Measurements from ENCODE around the gene RAB8B.

RAB8B gene

GRCh38 chr15:63301088-63301487, 111.7 kb downstream of the RAB8B start:
- in situ Hi-C loops (cut with MboI; ENCODE audit: low sequenced_read_pairs): no loop called here

- in situ Hi-C loops (cut with MboI; ENCODE audit: low sequenced_read_pairs): no loop called here
Measured at GRCh38 chr15:63305260-63305659, 115.9 kb downstream of the RAB8B start.

GRCh38 chr15:63306492-63307073, 117.2 kb downstream of the RAB8B start:
- in situ Hi-C loops (cut with MboI; ENCODE audit: low sequenced_read_pairs): no loop called here

GRCh38 chr15:63308491-63308890, 119.1 kb downstream of the RAB8B start:
- in situ Hi-C loops (cut with MboI; ENCODE audit: low sequenced_read_pairs): no loop called here

- in situ Hi-C loops (cut with MboI; ENCODE audit: low sequenced_read_pairs): no loop called here
Measured at GRCh38 chr15:63308947-63309346, 119.5 kb downstream of the RAB8B start.

GRCh38 chr15:63310646-63311045, 121.2 kb downstream of the RAB8B start:
- in situ Hi-C loops (cut with MboI; ENCODE audit: low sequenced_read_pairs): no loop called here

DNA sequence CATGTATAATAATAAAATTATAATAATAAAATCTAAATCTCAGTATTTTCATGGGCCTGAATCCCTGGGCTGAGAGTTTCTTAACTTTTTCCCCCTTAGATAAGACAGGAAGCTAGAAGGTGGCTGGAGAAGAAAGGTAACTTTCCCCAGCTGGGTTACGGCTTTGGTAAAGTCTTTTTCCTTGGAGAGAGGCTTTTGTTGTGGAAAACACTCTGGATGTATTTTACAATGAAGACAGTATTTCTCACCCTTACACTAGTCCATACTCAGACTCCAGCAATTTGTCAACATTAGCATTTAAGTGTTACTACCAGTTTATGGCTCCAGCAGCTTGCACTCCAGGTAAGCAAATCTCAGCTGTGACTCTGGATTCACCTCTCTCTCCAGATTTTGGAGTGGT, 122.9 kb downstream of the RAB8B start:
- in situ Hi-C loops (cut with MboI; ENCODE audit: low sequenced_read_pairs): no loop called here

GRCh38 chr15:63313825-63314224, 124.4 kb downstream of the RAB8B start:
- in situ Hi-C loops (cut with MboI; ENCODE audit: low sequenced_read_pairs): no loop called here

- in situ Hi-C loops (cut with MboI; ENCODE audit: low sequenced_read_pairs): no loop called here
Measured at GRCh38 chr15:63314409-63314808, 125.0 kb downstream of the RAB8B start.
